ENCODE measurements around the gene ZGPAT. TPM values are rescaled to one million over a fixed set of nuclear protein-coding genes. Genes with fewer than 3 reads are reported as not detected.

The ZGPAT gene
- total RNA-seq, 1 experiment from 2014 or later, result 27.6 TPM

DNA sequence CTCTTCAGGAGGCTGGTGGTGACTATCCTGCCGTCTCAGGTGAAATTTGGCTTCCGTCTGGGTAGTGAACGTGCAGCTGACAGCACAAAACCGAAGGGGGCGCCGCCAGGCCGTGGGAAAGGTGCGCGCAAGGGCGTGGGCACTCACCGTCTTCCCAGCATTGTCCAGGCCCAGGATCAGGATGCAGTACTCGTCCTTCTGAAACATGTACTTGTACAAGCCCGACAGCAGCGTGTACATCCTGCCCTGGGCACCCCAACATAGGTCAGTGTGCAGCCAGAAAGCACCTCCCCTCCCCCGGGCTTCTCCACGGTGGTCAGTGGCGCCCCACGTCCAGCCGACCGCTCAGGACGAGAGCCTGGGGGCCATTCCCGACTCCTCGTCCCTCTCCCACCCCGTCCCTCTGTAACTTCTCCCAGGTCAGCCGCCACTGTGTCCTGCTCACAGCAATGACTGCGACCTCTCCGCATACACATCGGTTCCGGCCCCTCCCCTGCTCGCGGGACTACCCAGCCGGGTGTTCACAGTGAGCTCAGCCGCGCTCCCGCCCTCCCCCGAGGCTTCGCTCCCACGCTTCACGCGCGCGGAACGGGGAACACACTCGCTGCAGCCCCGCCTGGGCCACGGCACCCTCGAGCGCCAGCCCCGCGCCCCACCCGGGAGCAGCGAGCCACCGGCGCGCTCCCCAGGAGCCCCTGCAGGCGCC is 834 bp upstream of the ZGPAT start:
- Histone ChIP-seq H3K56ac (ENCODE audit: insufficient read length, low read depth, low read length) (no peak overlapping the region), H3K4me1 (ENCODE audit: insufficient read depth, low read length) (no peaks in the 10 kb centered on the region), H3K4me2 (ENCODE audit: insufficient read depth, insufficient read length, low read length) (peak overlapping the region; percentile 86), H3T11ph (ENCODE audit: low read length) (no peak overlapping the region), H3K23ac (ENCODE audit: insufficient read length, low read depth, low read length) (no peak overlapping the region), H4K91ac (ENCODE audit: insufficient read length, low read depth, low read length) (no peak overlapping the region), H3K79me1 (ENCODE audit: insufficient read depth, low read depth, low read length, poor library complexity, severe bottlenecking) (peaks cover 4% of the 10 kb centered on the region), H4K5ac (ENCODE audit: insufficient read length, low read depth, low read length) (no peak overlapping the region), H3K79me2 (ENCODE audit: insufficient read depth, low read length) (peaks cover 11% of the 10 kb centered on the region; the same call in 1 of the 2 replicates), H3K27ac (ENCODE audit: insufficient read length, low read depth, low read length) (no peak overlapping the region), H3K23me2 (ENCODE audit: insufficient read length, low read depth, low read length, poor library complexity, severe bottlenecking) (peaks cover 12% of the 10 kb centered on the region), H2BK20ac (ENCODE audit: low read depth, low read length, poor library complexity, severe bottlenecking) (no peak overlapping the region), H2BK12ac (ENCODE audit: insufficient read length, low read depth, low read length) (no peak overlapping the region), H4K20me1 (ENCODE audit: control insufficient read depth, insufficient read depth, insufficient read length) (no peaks in the 10 kb centered on the region), H2AFZ (ENCODE audit: low read length) (no peak overlapping the region), H2BK5ac (ENCODE audit: insufficient read length, low read length) (no peak overlapping the region), H4K8ac (replicated peaks; ENCODE audit: insufficient read length, low read depth, low read length) (no peak overlapping the region), H2BK120ac (ENCODE audit: low read depth, low read length, poor library complexity, severe bottlenecking) (no peak overlapping the region), H3K14ac (ENCODE audit: insufficient read depth, low read length) (no peak overlapping the region; the same call in 1 of the 2 replicates), H3K9me3 (ENCODE audit: control insufficient read depth, low read depth, low read length) (no peaks in the 10 kb centered on the region), H3K9ac (ENCODE audit: extremely low read depth, insufficient read length, low read length) (peak overlapping the region; percentile 34), H3K27me3 (ENCODE audit: insufficient read depth, low read length) (no peaks in the 10 kb centered on the region), H3K18ac (ENCODE audit: insufficient read length, low read depth, low read length) (no peak overlapping the region), H3K4ac (ENCODE audit: low read depth, low read length) (no peak overlapping the region), H2AK5ac (ENCODE audit: insufficient read length, low read length) (no peak overlapping the region), H2BK15ac (ENCODE audit: low read depth, low read length) (no peak overlapping the region)
- peaks cover 42 to 57% (median 56%) of the 10 kb centered on the region in 3 experiments for H3K36me3 Mint-ChIP-seq (ENCODE audit: insufficient read depth in 1 of 3, low read depth in 3 of 3)
- H3K4me3 Mint-ChIP-seq, result peak overlapping the region; percentile 89 to 91
- H3K4me1 Mint-ChIP-seq, result peaks cover 8 to 16% of the 10 kb centered on the region in 2 experiments
- H3K27ac Mint-ChIP-seq, result peak overlapping the region; percentile 63 to 81 (median 64); a peak in 4 of 7 replicates
- H3K9me3 Mint-ChIP-seq, result no peaks in the 10 kb centered on the region
- TF ChIP-seq, protein P1, sequence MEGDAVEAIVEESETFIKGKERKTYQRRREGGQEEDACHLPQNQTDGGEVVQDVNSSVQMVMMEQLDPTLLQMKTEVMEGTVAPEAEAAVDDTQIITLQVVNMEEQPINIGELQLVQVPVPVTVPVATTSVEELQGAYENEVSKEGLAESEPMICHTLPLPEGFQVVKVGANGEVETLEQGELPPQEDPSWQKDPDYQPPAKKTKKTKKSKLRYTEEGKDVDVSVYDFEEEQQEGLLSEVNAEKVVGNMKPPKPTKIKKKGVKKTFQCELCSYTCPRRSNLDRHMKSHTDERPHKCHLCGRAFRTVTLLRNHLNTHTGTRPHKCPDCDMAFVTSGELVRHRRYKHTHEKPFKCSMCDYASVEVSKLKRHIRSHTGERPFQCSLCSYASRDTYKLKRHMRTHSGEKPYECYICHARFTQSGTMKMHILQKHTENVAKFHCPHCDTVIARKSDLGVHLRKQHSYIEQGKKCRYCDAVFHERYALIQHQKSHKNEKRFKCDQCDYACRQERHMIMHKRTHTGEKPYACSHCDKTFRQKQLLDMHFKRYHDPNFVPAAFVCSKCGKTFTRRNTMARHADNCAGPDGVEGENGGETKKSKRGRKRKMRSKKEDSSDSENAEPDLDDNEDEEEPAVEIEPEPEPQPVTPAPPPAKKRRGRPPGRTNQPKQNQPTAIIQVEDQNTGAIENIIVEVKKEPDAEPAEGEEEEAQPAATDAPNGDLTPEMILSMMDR (conservative IDR thresholded peaks at IDR 0.05), result peak; percentile 58
- H3K27me3 Mint-ChIP-seq (ENCODE audit: low read depth), result no peaks in the 10 kb centered on the region
- DNase-seq, result peak; percentile 48
- no CpG with 5 or more reads among the region's 56 CpGs for WGBS (ENCODE audit: extremely low coverage, insufficient read length, low lambda C conversion rate)

Data from H9 (cell line).